OCI-LY7 (cell line): ENCODE data around the gene ZHX3.

Experiments
- EZH2phosphoT487 ChIP-seq: fragments of 200-600 bp; sonication (generic); IDR thresholded peaks from 2 replicates; pipeline ENCODE4 v1.6.1; 2018; ENCODE audit warnings: low read depth, borderline replicate concordance, mild to moderate bottlenecking, mixed run types, antibody characterized with exemption, low read length, moderate library complexity, mixed read lengths
- TF ChIP-seq, protein P1 (sequence below): fragments of 200-600 bp; sonication (generic); conservative IDR thresholded peaks from 2 replicates; pipeline ENCODE4 v1.5.1; 2014; ENCODE audit warnings: mild to moderate bottlenecking, antibody characterized with exemption, low read length, moderate library complexity, mixed read lengths

DNA sequence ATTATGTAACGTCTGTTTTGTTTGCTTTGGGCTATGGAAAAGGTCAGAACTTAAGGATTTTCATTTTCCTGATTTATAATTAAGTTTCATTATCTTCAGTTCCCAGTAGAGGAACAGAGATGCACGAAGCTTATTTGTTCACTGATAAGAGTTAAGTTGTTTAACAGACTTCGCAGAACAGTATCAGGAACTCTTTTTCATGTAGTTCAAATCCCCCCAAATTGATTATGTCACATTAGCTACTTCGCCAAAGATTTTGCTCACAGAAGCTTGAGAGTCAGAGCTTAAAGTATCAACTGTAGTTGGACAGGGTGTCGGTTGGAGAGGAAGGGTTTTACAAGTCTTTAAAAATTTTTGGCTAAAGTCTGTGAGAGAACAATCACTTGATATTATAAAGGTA, 43.4 kb downstream of the ZHX3 start:
- TF ChIP-seq, protein P1, sequence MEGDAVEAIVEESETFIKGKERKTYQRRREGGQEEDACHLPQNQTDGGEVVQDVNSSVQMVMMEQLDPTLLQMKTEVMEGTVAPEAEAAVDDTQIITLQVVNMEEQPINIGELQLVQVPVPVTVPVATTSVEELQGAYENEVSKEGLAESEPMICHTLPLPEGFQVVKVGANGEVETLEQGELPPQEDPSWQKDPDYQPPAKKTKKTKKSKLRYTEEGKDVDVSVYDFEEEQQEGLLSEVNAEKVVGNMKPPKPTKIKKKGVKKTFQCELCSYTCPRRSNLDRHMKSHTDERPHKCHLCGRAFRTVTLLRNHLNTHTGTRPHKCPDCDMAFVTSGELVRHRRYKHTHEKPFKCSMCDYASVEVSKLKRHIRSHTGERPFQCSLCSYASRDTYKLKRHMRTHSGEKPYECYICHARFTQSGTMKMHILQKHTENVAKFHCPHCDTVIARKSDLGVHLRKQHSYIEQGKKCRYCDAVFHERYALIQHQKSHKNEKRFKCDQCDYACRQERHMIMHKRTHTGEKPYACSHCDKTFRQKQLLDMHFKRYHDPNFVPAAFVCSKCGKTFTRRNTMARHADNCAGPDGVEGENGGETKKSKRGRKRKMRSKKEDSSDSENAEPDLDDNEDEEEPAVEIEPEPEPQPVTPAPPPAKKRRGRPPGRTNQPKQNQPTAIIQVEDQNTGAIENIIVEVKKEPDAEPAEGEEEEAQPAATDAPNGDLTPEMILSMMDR, result no peak
- TF ChIP-seq EZH2phosphoT487, result no peak
